H1 (cell line): Measurements from ENCODE around the gene PDSS1. TPM values are rescaled to one million over a fixed set of nuclear protein-coding genes. Genes with fewer than 3 reads are reported as not detected.

Experiments
- CHD1 ChIP-seq: IDR thresholded peaks from 2 replicates; pipeline ENCODE4 v1.6.1; 2012; ENCODE audit warnings: low read depth, low read length, improper control_type of control experiment
- CHD2 ChIP-seq: IDR thresholded peaks from 2 replicates; pipeline ENCODE4 v1.6.1; 2012; ENCODE audit warnings: low read length, improper control_type of control experiment
- KDM5A ChIP-seq: fragments of 200-600 bp; IDR thresholded peaks from 2 replicates; pipeline ENCODE4 v1.7.1; 2012; ENCODE audit warnings: mild to moderate bottlenecking, low read length, inconsistent platforms, mixed read lengths
- polyA plus RNA-seq, 7 experiments: library from polyadenylated mRNA; depleted of rRNA in 3 of 7; stranded (reverse) in 5 of 7; unstranded in 2 of 7; fragments of >200 nt in 5 of 7; fragments of 200-250 nt in 2 of 7; gene quantifications; 1 replicate in 5 of 7; 2 replicates in 1 of 7; 4 replicates in 1 of 7; pipeline versions ENCODE4 v1.2.1 to v1.2.3, GENCODE V29; 2011 to 2013; ENCODE audit warnings: missing spikeins in 2 of 7, mixed read lengths in 2 of 7
- total RNA-seq: library from RNA; stranded (reverse); fragmentation: NEBNext Ultra II Directional; extraction: Animal tissue kit (Norgen Biotek cat#: 25700); gene quantifications from 2 replicates; pipeline ENCODE4 v1.2.1, GENCODE V29; 2021
- TF ChIP-seq, protein P1 (sequence below): IDR thresholded peaks from 2 replicates; pipeline ENCODE4 v1.6.1; 2012; ENCODE audit warnings: inconsistent platforms

PDSS1 gene
- total and polyA plus RNA-seq, 2 of the 8 experiments (the other 6 are each of a cell fraction or from before 2014, with no cell fraction given): 21.3 to 26.0 TPM

DNA sequence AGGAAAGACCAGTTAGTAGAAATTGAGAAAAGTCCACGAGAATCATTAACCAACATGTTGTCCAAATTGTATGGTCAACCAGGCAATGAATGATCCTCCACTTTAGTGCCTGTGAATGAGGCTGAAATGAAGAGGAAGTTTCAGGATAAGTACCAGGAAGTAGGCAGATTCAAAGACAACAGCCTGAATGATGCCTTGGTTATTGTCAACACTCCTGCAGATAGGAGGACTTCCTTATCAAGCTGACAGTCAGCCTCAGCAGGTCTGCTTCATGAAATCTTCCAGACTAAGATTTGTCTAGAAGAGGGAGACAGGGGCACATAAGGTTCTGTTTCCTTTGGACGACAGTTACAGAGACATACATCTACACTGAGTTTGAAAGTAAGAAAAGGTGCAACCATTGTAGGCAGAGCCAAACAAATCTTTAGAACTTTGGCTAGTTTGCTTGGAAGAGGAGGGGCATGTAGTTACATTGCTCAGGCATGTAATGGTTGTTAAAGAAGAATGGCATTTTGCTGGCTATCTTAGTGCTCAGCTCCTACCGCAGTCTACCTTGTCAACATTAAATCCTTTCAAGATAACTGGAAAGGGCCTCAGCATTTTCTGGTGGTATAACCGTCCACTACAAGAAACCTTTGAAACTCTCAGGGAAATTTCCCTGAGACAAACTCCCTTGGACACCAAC is 81.8 kb downstream of the PDSS1 start (continued):
- TF ChIP-seq, protein P1, sequence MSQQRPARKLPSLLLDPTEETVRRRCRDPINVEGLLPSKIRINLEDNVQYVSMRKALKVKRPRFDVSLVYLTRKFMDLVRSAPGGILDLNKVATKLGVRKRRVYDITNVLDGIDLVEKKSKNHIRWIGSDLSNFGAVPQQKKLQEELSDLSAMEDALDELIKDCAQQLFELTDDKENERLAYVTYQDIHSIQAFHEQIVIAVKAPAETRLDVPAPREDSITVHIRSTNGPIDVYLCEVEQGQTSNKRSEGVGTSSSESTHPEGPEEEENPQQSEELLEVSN: no peak
- no peak for TF ChIP-seq KDM5A
- no peak for TF ChIP-seq CHD2
- no peak for TF ChIP-seq CHD1
- TF ChIP-seq, all 59 proteins: peak for 0
